ENCODE results near the gene PIKFYVE. TPM values are rescaled to one million over a fixed set of nuclear protein-coding genes. Genes with fewer than 3 reads are reported as not detected.
A peak's percentile ranks its signal among the peaks of the same experiment; 100 is the strongest.
"Not testable (repeated sequence)": the region's sequence is repeated elsewhere in the genome, so short reads cannot be mapped to it uniquely, and the experiment has no call there.

PIKFYVE gene
- total RNA-seq, 1 experiment from 2014 or later: 22.8 TPM

DNA sequence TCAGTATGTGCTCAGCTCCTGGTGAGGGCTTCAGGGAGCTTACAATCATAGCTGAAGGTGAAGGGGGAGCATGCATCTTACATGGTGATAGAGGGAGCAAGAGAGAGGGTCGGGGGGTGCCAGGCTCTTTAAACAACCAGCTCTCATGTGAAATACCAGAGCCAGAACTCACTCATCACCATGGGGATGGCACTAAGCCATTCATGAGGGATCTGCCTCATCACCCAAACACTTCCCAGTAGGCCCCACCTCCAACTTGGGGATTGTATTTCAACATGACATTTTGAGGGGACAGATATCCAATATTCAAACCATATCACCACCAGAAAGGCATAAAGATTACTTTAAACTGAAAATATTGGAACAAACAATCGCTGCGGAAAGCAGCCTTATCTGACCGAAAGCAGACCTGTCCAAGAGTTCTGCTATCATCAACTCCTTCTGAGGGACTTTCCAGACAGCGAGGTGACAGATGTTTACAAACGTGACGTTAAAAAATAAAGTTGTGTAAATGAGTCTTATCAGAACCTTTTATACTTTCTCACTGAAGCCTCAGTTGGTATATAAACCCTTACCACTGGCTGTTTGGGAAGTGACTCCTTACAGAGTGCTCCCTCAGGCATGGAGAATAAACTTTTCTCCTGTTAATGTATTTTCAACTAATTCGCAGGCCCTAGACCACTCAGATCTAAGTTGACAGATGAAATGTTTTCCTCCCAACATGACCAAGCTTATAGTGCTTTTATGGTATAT lies 105.0 kb downstream of the PIKFYVE start:
- Mint-ChIP-seq H3K9me3 (ENCODE audit: unreplicated experiment) (no peaks in the 10 kb centered on the region), H3K4me3 (ENCODE audit: unreplicated experiment) (no peak overlapping the region), H3K4me1 (ENCODE audit: insufficient read depth, unreplicated experiment) (peaks cover 10% of the 10 kb centered on the region), H3K27ac (ENCODE audit: low read depth, unreplicated experiment) (no peak overlapping the region), H3K36me3 (ENCODE audit: insufficient read depth, unreplicated experiment) (no peaks in the 10 kb centered on the region), H3K27me3 (ENCODE audit: insufficient read depth, unreplicated experiment) (no peaks in the 10 kb centered on the region)
- BruUV-seq (replicated peaks): no TSS peak
- no peak for DNase-seq (ENCODE audit: unreplicated experiment)
- ChIA-PET POLR2A (no interaction called here), CTCF (interaction anchor here (1.0 to 5.5 kb wide), 3 partner anchors 19 to 964 kb away, joined by 3 to 54 read pairs (median 3); no protein-coding TSS in a partner anchor)
- TF ChIP-seq, protein P1, sequence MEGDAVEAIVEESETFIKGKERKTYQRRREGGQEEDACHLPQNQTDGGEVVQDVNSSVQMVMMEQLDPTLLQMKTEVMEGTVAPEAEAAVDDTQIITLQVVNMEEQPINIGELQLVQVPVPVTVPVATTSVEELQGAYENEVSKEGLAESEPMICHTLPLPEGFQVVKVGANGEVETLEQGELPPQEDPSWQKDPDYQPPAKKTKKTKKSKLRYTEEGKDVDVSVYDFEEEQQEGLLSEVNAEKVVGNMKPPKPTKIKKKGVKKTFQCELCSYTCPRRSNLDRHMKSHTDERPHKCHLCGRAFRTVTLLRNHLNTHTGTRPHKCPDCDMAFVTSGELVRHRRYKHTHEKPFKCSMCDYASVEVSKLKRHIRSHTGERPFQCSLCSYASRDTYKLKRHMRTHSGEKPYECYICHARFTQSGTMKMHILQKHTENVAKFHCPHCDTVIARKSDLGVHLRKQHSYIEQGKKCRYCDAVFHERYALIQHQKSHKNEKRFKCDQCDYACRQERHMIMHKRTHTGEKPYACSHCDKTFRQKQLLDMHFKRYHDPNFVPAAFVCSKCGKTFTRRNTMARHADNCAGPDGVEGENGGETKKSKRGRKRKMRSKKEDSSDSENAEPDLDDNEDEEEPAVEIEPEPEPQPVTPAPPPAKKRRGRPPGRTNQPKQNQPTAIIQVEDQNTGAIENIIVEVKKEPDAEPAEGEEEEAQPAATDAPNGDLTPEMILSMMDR (IDR thresholded peaks at IDR 0.05; ENCODE audit: unreplicated experiment): no peak
- intact Hi-C loops (cut with micrococcal nuclease): loop anchor here (10.0 kb wide), 1 partner anchor 266 kb away; no protein-coding TSS in a partner anchor

DNA sequence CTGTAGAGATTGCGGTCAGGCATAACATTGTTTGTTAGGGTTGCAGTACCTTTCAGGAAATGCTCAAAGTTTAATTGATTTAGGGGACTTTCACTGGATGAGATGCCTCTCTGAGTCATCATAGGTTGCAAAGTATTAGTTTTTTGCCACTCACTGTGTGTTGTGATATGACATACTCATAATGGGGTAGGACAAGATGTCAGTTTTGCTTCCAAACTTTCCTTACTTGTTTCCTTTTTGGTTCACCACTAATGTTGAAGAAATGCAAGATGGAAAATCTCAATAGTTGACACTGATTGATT lies 105.5 kb downstream of the PIKFYVE start:
- BruUV-seq (replicated peaks): no TSS peak
- CTCF ChIA-PET: interaction anchor here (1.0 to 5.5 kb wide), 3 partner anchors 18 to 963 kb away, joined by 3 to 54 read pairs (median 3); no protein-coding TSS in a partner anchor
- Mint-ChIP-seq H3K36me3 (ENCODE audit: insufficient read depth, unreplicated experiment) (no peaks in the 10 kb centered on the region), H3K27me3 (ENCODE audit: insufficient read depth, unreplicated experiment) (no peaks in the 10 kb centered on the region), H3K4me3 (ENCODE audit: unreplicated experiment) (no peak overlapping the region), H3K27ac (ENCODE audit: low read depth, unreplicated experiment) (no peak overlapping the region), H3K9me3 (ENCODE audit: unreplicated experiment) (no peaks in the 10 kb centered on the region), H3K4me1 (ENCODE audit: insufficient read depth, unreplicated experiment) (peaks cover 10% of the 10 kb centered on the region)
- POLR2A ChIA-PET: no interaction called here
- TF ChIP-seq, protein P1 (IDR thresholded peaks at IDR 0.05; ENCODE audit: unreplicated experiment): no peak
- intact Hi-C loops (cut with micrococcal nuclease): loop anchor here (10.0 kb wide), 1 partner anchor 267 kb away; no protein-coding TSS in a partner anchor
- DNase-seq (ENCODE audit: unreplicated experiment): no peak

DNA sequence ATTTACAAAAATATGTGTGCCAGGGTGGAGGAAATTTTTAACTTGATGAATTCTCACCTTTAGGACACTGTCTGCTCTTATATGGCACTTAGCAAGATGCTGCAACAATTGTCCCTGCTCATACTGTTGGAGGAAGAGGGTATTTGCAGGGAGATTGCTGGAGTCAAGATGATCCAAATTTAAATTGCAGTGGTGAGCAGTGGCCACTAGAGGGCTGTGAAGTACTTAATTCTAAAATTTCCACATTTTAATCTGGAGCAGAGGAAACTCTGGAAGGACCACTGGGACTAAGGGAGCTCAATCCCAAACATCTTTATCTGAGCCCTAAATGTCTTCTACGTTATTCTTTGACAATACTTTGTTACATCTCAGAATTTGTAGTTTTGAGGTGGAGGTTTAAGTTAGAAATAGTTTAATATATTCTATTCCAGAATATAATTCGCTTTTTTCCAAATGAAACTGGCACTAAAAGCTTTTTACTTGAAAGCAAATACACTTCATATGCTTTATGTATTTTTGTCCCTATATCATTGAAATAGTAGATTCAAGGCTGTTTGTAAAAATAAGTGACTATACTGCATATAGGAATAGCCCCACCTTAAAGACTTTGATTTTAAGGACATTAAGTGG lies 107.5 kb downstream of the PIKFYVE start:
- H3K27me3 Mint-ChIP-seq (ENCODE audit: insufficient read depth, unreplicated experiment): no peaks in the 10 kb centered on the region
- ChIA-PET POLR2A (no interaction called here), CTCF (interaction anchor here (0.5 to 5.5 kb wide), 21 partner anchors 9 to 1590 kb away, joined by 3 to 54 read pairs (median 3); no protein-coding TSS in a partner anchor)
- no peak overlapping the region for H3K27ac Mint-ChIP-seq (ENCODE audit: low read depth, unreplicated experiment)
- peak; percentile 59 for DNase-seq (ENCODE audit: unreplicated experiment)
- no peaks in the 10 kb centered on the region for H3K36me3 Mint-ChIP-seq (ENCODE audit: insufficient read depth, unreplicated experiment)
- H3K9me3 Mint-ChIP-seq (ENCODE audit: unreplicated experiment): no peaks in the 10 kb centered on the region
- H3K4me3 Mint-ChIP-seq (ENCODE audit: unreplicated experiment): no peak overlapping the region
- intact Hi-C loops (cut with micrococcal nuclease): loop anchor here (1.0 to 10.0 kb wide), 2 partner anchors 269 to 835 kb away; no protein-coding TSS in a partner anchor
- peaks cover 5% of the 10 kb centered on the region for H3K4me1 Mint-ChIP-seq (ENCODE audit: insufficient read depth, unreplicated experiment)
- BruUV-seq (replicated peaks): no TSS peak
- TF ChIP-seq, protein P1 (IDR thresholded peaks at IDR 0.05; ENCODE audit: unreplicated experiment): peak; percentile 65

DNA sequence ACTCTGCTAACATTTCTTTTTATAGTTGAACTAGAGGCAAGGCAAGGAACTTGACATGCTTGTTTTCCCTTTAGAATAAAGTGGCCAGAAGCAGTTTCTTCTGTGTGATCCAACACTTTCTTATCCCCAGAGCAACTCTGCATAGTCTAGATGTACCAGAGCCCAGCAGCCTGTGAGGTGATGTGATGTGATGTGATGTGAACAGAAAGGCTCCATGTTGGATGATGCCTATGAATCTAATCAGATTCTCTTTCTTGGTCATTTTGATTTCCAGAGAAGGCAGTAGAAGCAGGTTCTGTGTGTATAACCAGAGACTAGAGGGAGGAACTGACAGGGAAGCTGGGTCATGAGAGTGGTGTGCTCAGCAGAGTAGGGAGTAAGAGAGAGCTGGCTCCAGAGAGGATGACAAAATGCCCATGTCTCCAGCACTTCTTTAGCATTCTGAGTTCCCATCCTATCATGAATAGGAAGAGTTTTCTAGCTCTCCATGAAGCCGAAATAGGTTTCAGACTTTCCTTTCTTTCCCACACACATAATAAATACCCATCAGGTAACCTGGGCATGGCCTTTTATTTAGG lies 109.5 kb downstream of the PIKFYVE start:
- CTCF ChIA-PET: interaction anchor here (0.9 to 5.5 kb wide), 2 partner anchors 14 to 959 kb away, joined by 3 to 54 read pairs; no protein-coding TSS in a partner anchor
- DNase-seq (ENCODE audit: unreplicated experiment): no peak
- POLR2A ChIA-PET: no interaction called here
- H3K4me1 Mint-ChIP-seq (ENCODE audit: insufficient read depth, unreplicated experiment): no peaks in the 10 kb centered on the region
- no TSS peak for BruUV-seq (replicated peaks)
- H3K27ac Mint-ChIP-seq (ENCODE audit: low read depth, unreplicated experiment): no peak overlapping the region
- H3K27me3 Mint-ChIP-seq (ENCODE audit: insufficient read depth, unreplicated experiment): no peaks in the 10 kb centered on the region
- no peaks in the 10 kb centered on the region for H3K36me3 Mint-ChIP-seq (ENCODE audit: insufficient read depth, unreplicated experiment)
- no peak overlapping the region for H3K4me3 Mint-ChIP-seq (ENCODE audit: unreplicated experiment)
- H3K9me3 Mint-ChIP-seq (ENCODE audit: unreplicated experiment): no peaks in the 10 kb centered on the region
- TF ChIP-seq, protein P1 (IDR thresholded peaks at IDR 0.05; ENCODE audit: unreplicated experiment): no peak
- intact Hi-C loops (cut with micrococcal nuclease): loop anchor here (10.0 kb wide), 1 partner anchor 271 kb away; no protein-coding TSS in a partner anchor

DNA sequence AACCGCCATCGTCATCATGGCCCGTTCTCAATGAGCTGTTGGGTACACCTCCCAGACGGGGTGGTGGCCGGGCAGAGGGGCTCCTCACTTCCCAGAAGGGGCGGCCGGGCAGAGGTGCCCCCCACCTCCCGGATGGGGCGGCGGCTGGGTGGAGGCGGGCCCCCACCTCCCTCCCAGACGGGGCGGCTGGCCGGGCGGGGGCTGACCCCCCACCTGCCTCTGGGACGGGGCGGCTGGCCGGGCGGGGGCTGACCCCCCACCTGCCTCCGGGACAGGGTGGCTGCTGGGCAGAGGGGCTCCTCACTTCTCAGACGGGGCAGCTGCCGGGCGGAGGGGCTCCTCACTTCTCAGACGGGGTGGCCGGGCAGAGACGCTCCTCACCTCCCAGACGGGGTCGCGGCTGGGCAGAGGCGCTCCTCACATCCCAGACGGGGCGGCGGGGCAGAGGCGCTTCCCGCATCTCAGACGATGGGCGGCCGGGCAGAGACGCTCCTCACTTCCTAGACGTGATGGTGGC lies 111.3 kb downstream of the PIKFYVE start:
- H3K27ac Mint-ChIP-seq (ENCODE audit: low read depth, unreplicated experiment); BruUV-seq (replicated peaks); CTCF ChIA-PET; DNase-seq (ENCODE audit: unreplicated experiment); H3K36me3 Mint-ChIP-seq (ENCODE audit: insufficient read depth, unreplicated experiment); H3K27me3 Mint-ChIP-seq (ENCODE audit: insufficient read depth, unreplicated experiment); H3K9me3 Mint-ChIP-seq (ENCODE audit: unreplicated experiment); POLR2A ChIA-PET; H3K4me1 Mint-ChIP-seq (ENCODE audit: insufficient read depth, unreplicated experiment); H3K4me3 Mint-ChIP-seq (ENCODE audit: unreplicated experiment): not testable (repeated sequence)
- intact Hi-C loops (cut with micrococcal nuclease): loop anchor here (10.0 kb wide), 1 partner anchor 273 kb away; no protein-coding TSS in a partner anchor

Data from MCF 10A (cell line).